ENCODE results near the gene ZNF592. TPM values are rescaled to one million over a fixed set of nuclear protein-coding genes. Genes with fewer than 3 reads are reported as not detected.
A peak's percentile ranks its signal among the peaks of the same experiment; 100 is the strongest.

ZNF592 gene
- total and polyA plus RNA-seq, 9 of the 15 experiments (the other 6 are each of a cell fraction or from before 2014, with no cell fraction given): 0.88 to 23.8 (median 7.4) TPM

DNA sequence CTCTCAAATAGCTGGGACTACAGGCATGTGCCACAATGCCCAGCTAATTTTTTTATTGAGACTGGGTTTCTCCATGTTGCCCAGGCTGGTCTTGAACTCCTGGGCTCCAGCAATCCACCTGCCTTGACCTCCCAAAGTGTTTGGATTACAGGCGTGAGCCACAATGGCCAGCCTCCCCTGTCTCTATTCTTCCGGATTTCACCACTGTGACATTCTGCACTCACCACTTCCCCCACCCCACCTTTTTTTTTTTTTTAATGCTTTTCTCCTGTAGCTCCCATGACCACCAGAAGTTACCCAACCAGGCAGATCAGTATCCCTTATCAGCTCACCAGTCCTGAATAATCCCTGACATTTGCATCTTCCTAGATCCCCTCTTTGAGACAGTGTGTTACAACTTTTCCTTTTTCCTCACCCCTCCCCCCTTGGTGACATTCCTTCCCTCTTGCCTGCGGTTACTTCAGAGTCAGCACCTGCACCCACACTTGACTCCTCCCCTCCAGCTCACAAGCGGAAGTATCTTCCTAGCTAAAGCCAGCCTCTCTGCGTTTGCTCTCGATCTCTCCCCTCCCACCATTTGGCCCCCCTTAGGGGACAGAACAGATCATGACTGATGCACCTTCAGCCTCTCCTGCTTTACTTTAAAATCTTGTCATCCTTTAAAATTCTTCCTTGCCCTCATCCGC is 13.5 kb upstream of the ZNF592 start:
- Histone ChIP-seq H3K36me3 (ENCODE audit: control insufficient read depth, insufficient read depth, low read length) (no peaks in the 10 kb centered on the region), H3K9me3 (replicated peaks; ENCODE audit: control insufficient read depth, insufficient read depth, low read depth, low read length) (no peaks in the 10 kb centered on the region), H2AFZ (ENCODE audit: low read depth, low read length) (peak overlapping the region; percentile 91), H3K4me3 (peak overlapping the region; percentile 9; the same call in 1 of the 2 replicates), H3K4me2 (ENCODE audit: insufficient read depth, low read length) (peak overlapping the region; percentile 82), H3K4me1 (replicated peaks in 1 of 2; ENCODE audit: control insufficient read depth in 2 of 2, insufficient read depth in 2 of 2, low read length in 2 of 2) (peaks cover 10 to 23% of the 10 kb centered on the region in 2 experiments), H4K20me1 (replicated peaks; ENCODE audit: control insufficient read depth, insufficient read depth, low read length) (no peaks in the 10 kb centered on the region), H3K27me3 (ENCODE audit: control insufficient read depth in 2 of 2, insufficient read depth in 2 of 2, low read length in 2 of 2) (no peaks in the 10 kb centered on the region), H3K9me1 (ENCODE audit: control insufficient read depth, insufficient read depth, low read length) (no peaks in the 10 kb centered on the region), H3K9ac (ENCODE audit: insufficient read depth in 1 of 2, low read depth in 2 of 2, low read length in 2 of 2) (peak overlapping the region; percentile 54 to 57; a peak in 3 of 4 replicates), H3K79me2 (ENCODE audit: control insufficient read depth, insufficient read depth, low read length) (no peaks in the 10 kb centered on the region), H3K27ac (ENCODE audit: extremely low read depth, low read depth, low read length) (peak overlapping the region; percentile 76)
- DNase-seq (ENCODE audit: extremely low read depth in 1 of 4, low spot score in 3 of 4) (peak; percentile 80 to 94 (median 84)), ATAC-seq (peak; percentile 98), FAIRE-seq (peak; percentile 98)
- CTCF ChIA-PET (ENCODE audit: low intra/inter-chr PET ratio): no interaction called here
- no TSS peak for BruUV-seq (replicated peaks)
- POLR2A ChIA-PET: interaction anchor here (0.5 to 4.3 kb wide), 13 partner anchors 8 to 302 kb away, joined by 3 to 43 read pairs (median 5); partner anchors contain the start of genes SEC11A and SLC28A1
- intact Hi-C loops (cut with micrococcal nuclease): no loop called here
- in situ Hi-C loops (cut with MboI): no loop called here
- 5% methylated on average over 7 of the region's 7 CpGs for WGBS (ENCODE audit: insufficient coverage, low coverage, missing lambda C conversion rate)
- peak; percentile 73 for TF ChIP-seq CBFA2T3 (IDR thresholded peaks at IDR 0.05)
- TF ChIP-seq SAFB2 (IDR thresholded peaks at IDR 0.05; ENCODE audit: borderline replicate concordance, low read depth, low read length, severe bottlenecking): no peak
- no peak for TF ChIP-seq POLR3A (IDR thresholded peaks at IDR 0.05; ENCODE audit: borderline replicate concordance, extremely low read depth, insufficient read depth, insufficient read length)
- TF ChIP-seq TAF15 (IDR thresholded peaks at IDR 0.05; ENCODE audit: low read depth, low read length): no peak
- TF ChIP-seq, protein P1, sequence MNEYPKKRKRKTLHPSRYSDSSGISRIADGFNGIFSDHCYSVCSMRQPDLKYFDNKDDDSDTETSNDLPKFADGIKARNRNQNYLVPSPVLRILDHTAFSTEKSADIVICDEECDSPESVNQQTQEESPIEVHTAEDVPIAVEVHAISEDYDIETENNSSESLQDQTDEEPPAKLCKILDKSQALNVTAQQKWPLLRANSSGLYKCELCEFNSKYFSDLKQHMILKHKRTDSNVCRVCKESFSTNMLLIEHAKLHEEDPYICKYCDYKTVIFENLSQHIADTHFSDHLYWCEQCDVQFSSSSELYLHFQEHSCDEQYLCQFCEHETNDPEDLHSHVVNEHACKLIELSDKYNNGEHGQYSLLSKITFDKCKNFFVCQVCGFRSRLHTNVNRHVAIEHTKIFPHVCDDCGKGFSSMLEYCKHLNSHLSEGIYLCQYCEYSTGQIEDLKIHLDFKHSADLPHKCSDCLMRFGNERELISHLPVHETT (CRISPR knock-in tag; conservative IDR thresholded peaks at IDR 0.05 in 1 of 2, IDR thresholded peaks at IDR 0.05 in 1 of 2): peak in 1 of 2 experiments; percentile 38; a peak in 1 of 4 replicates
- TF ChIP-seq ZNF668 (CRISPR knock-in tag; IDR thresholded peaks at IDR 0.05): 0 out of 2 replicates have a peak, but pooled peaks have one; percentile 44
- no peak for TF ChIP-seq ZNF583 (CRISPR knock-in tag; IDR thresholded peaks at IDR 0.05)
- TF ChIP-seq CXXC5 (CRISPR knock-in tag; IDR thresholded peaks at IDR 0.05): peak; percentile 26; the same call in 1 of the 2 replicates
- TF ChIP-seq NR2C1 (IDR thresholded peaks at IDR 0.05): peak; percentile 34; the same call in 1 of the 2 replicates
- TF ChIP-seq NR2C1 (tag; IDR thresholded peaks at IDR 0.05): no peak
- TF ChIP-seq, protein P2, sequence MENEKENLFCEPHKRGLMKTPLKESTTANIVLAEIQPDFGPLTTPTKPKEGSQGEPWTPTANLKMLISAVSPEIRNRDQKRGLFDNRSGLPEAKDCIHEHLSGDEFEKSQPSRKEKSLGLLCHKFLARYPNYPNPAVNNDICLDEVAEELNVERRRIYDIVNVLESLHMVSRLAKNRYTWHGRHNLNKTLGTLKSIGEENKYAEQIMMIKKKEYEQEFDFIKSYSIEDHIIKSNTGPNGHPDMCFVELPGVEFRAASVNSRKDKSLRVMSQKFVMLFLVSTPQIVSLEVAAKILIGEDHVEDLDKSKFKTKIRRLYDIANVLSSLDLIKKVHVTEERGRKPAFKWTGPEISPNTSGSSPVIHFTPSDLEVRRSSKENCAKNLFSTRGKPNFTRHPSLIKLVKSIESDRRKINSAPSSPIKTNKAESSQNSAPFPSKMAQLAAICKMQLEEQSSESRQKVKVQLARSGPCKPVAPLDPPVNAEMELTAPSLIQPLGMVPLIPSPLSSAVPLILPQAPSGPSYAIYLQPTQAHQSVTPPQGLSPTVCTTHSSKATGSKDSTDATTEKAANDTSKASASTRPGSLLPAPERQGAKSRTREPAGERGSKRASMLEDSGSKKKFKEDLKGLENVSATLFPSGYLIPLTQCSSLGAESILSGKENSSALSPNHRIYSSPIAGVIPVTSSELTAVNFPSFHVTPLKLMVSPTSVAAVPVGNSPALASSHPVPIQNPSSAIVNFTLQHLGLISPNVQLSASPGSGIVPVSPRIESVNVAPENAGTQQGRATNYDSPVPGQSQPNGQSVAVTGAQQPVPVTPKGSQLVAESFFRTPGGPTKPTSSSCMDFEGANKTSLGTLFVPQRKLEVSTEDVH (IDR thresholded peaks at IDR 0.05; ENCODE audit: low read depth, partially characterized antibody): peak; percentile 78
- TF ChIP-seq, protein P3, sequence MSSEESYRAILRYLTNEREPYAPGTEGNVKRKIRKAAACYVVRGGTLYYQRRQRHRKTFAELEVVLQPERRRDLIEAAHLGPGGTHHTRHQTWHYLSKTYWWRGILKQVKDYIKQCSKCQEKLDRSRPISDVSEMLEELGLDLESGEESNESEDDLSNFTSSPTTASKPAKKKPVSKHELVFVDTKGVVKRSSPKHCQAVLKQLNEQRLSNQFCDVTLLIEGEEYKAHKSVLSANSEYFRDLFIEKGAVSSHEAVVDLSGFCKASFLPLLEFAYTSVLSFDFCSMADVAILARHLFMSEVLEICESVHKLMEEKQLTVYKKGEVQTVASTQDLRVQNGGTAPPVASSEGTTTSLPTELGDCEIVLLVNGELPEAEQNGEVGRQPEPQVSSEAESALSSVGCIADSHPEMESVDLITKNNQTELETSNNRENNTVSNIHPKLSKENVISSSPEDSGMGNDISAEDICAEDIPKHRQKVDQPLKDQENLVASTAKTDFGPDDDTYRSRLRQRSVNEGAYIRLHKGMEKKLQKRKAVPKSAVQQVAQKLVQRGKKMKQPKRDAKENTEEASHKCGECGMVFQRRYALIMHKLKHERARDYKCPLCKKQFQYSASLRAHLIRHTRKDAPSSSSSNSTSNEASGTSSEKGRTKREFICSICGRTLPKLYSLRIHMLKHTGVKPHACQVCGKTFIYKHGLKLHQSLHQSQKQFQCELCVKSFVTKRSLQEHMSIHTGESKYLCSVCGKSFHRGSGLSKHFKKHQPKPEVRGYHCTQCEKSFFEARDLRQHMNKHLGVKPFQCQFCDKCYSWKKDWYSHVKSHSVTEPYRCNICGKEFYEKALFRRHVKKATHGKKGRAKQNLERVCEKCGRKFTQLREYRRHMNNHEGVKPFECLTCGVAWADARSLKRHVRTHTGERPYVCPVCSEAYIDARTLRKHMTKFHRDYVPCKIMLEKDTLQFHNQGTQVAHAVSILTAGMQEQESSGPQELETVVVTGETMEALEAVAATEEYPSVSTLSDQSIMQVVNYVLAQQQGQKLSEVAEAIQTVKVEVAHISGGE (CRISPR knock-in tag; IDR thresholded peaks at IDR 0.05): no peak
- peak; percentile 15; the same call in 1 of the 2 replicates for TF ChIP-seq ZNF766 (CRISPR knock-in tag; conservative IDR thresholded peaks at IDR 0.05)

Measured in K562 (cell line).